Upper lobe of left lung (tissue), 6 donors: ENCODE data around the gene DDI2. TPM values are rescaled to one million over a fixed set of nuclear protein-coding genes. Genes with fewer than 3 reads are reported as not detected.
A peak's percentile ranks its signal among the peaks of the same experiment; 100 is the strongest.
"Not testable (repeated sequence)": the region's sequence is repeated elsewhere in the genome, so short reads cannot be mapped to it uniquely, and the experiment has no call there.

Experiments used
- ATAC-seq, 2 donors: fragments of 200-7000 bp; cut with Tn5 transposase; one replicate each; pipeline ENCODE4 v1.9.1; 2022; ENCODE audit warnings: mild to moderate bottlenecking in 2 of 2, moderate library complexity in 2 of 2; ENCODE audit not compliant: low FRiP score in 2 of 2
- DNase-seq, 2 donors: peaks; one replicate each; pipeline ENCODE4 v3.0.0-alpha.2; 2019 to 2020
- H3K27ac ChIP-seq, 4 donors: fragments of 200-600 bp; sonication (generic); one replicate each; pipeline ENCODE4 v1.5.1; 2016 to 2019
- H3K27me3 ChIP-seq, 4 donors: fragments of 200-600 bp; sonication (generic); one replicate each; pipeline ENCODE4 v1.5.1; 2017 to 2019
- H3K36me3 ChIP-seq, 4 donors: fragments of 200-600 bp; sonication (generic); one replicate each; pipeline ENCODE4 v1.5.1; 2016 to 2019
- H3K4me1 ChIP-seq, 4 donors: fragments of 200-600 bp; sonication (generic); one replicate each; pipeline ENCODE4 v1.5.1; 2018 to 2019
- H3K4me3 ChIP-seq, 4 donors: fragments of 200-600 bp; sonication (generic); one replicate each; pipeline ENCODE4 v1.5.1; 2017 to 2019; ENCODE audit warnings: mild to moderate bottlenecking in 2 of 4, moderate library complexity in 1 of 4
- H3K9me3 ChIP-seq, 4 donors: fragments of 200-600 bp; sonication (generic); one replicate each; pipeline ENCODE4 v1.5.1; 2018 to 2019
- CTCF ChIP-seq, 6 experiments: fragments of 450-650 bp in 4 of 6; fragments of 200-600 bp in 2 of 6; sonication (generic) in 2 of 6; IDR thresholded peaks; one replicate each; pipeline ENCODE4 v1.5.1; 2016 to 2019; ENCODE audit warnings: antibody characterized with exemption in 6 of 6
- EP300 ChIP-seq, 4 donors: sonication (generic); formaldehyde crosslinking; IDR thresholded peaks; one replicate each; pipeline ENCODE4 v1.5.1; 2017; ENCODE audit warnings: antibody characterized with exemption in 4 of 4, control low read depth in 2 of 4
- POLR2A ChIP-seq, 4 donors: fragments of 450-650 bp; IDR thresholded peaks; one replicate each; pipeline ENCODE4 v1.5.1; 2016 to 2017; ENCODE audit warnings: antibody characterized with exemption in 4 of 4, mild to moderate bottlenecking in 2 of 4
- POLR2AphosphoS5 ChIP-seq, 2 donors: sonication (generic); formaldehyde crosslinking; IDR thresholded peaks; one replicate each; pipeline ENCODE4 v1.5.1; 2017; ENCODE audit warnings: antibody characterized with exemption in 2 of 2
- WGBS, 2 donors: methylation state at CpG; one replicate each; pipeline ENCODE4 v1.1.5; 2017 to 2018; 5-methylcytosine and 5-hydroxymethylcytosine counted together
- total RNA-seq, 6 donors: library from RNA; depleted of rRNA in 4 of 6; stranded (reverse); fragments of >200 nt in 4 of 6; gene quantifications; one replicate each; pipeline versions ENCODE4 v1.1.0 to v1.2.1, GENCODE V29; 2016 to 2021
- donor health status: DM: no; HTN: no; CAD: no; lungs with moderate emphysema.
- donor health status: DM: no; HTN: yes; CAD: no; lungs with severe emphysema.

Gene DDI2
- total RNA-seq, 6 donors from 2014 or later, result 31.4 to 161 (median 46.1) TPM

- Histone ChIP-seq H3K4me1 (no peaks in the 10 kb centered on the region), H3K27ac (no peak overlapping the region), H3K9me3 (no peaks in the 10 kb centered on the region), H3K4me3 (no peak overlapping the region), H3K27me3 (no peaks in the 10 kb centered on the region), H3K36me3 (no peaks in the 10 kb centered on the region)
- no peak for DNase-seq
- no peak for ATAC-seq
- TF ChIP-seq POLR2AphosphoS5 (IDR thresholded peaks at IDR 0.05) (no peak), EP300 (IDR thresholded peaks at IDR 0.05) (no peak), CTCF (IDR thresholded peaks at IDR 0.05) (no peak), POLR2A (IDR thresholded peaks at IDR 0.05) (no peak)
- WGBS, 2 donors, result 73 to 78% methylated on average over 5 of the region's 5 CpGs
Measured at GRCh38 chr1:15592285-15592684, 25.0 kb upstream of the DDI2 start.

GRCh38 chr1:15595809-15596617 lies 21.2 kb upstream of the DDI2 start:
- whole genome bisulfite sequencing, 2 donors, result 84 to 90% methylated on average over 5 of the region's 5 CpGs
- no peak for ATAC-seq
- TF ChIP-seq CTCF (IDR thresholded peaks at IDR 0.05) (no peak), POLR2AphosphoS5 (IDR thresholded peaks at IDR 0.05) (no peak), EP300 (IDR thresholded peaks at IDR 0.05) (no peak), POLR2A (IDR thresholded peaks at IDR 0.05) (no peak)
- H3K27ac ChIP-seq, result no peak overlapping the region
- DNase-seq, result no peak
- no peak overlapping the region for H3K4me3 ChIP-seq
- no peaks in the 10 kb centered on the region for H3K9me3 ChIP-seq
- no peaks in the 10 kb centered on the region for H3K27me3 ChIP-seq
- H3K36me3 ChIP-seq, result no peaks in the 10 kb centered on the region
- H3K4me1 ChIP-seq, result no peaks in the 10 kb centered on the region

- Histone ChIP-seq H3K27me3 (no peaks in the 10 kb centered on the region), H3K9me3 (no peaks in the 10 kb centered on the region), H3K27ac (no peak overlapping the region), H3K4me1 (peaks cover 0 to 10% (median 8%) of the 10 kb centered on the region in 4 donors), H3K4me3 (no peak overlapping the region), H3K36me3 (no peaks in the 10 kb centered on the region)
- DNase-seq, result no peak
- TF ChIP-seq POLR2A (IDR thresholded peaks at IDR 0.05) (no peak), CTCF (IDR thresholded peaks at IDR 0.05) (no peak), EP300 (IDR thresholded peaks at IDR 0.05) (no peak), POLR2AphosphoS5 (IDR thresholded peaks at IDR 0.05) (no peak)
- no peak for ATAC-seq
- 49 to 71% methylated on average over 2 of the region's 2 CpGs for WGBS, 2 donors
Measured at GRCh38 chr1:15598436-15598835, 18.8 kb upstream of the DDI2 start.

GRCh38 chr1:15603050-15603965 lies 13.9 kb upstream of the DDI2 start:
- H3K36me3 ChIP-seq, result no peaks in the 10 kb centered on the region
- peak; percentile 97 to 99 for ATAC-seq
- TF ChIP-seq POLR2AphosphoS5 (IDR thresholded peaks at IDR 0.05) (peak; percentile 74 to 82), CTCF (IDR thresholded peaks at IDR 0.05) (peak in 1 of 6 experiments; percentile 10), EP300 (IDR thresholded peaks at IDR 0.05) (peak in 1 of 4 donors; percentile 3), POLR2A (IDR thresholded peaks at IDR 0.05) (peak in 3 of 4 donors; percentile 37 to 80 (median 73))

GRCh38 chr1:15603966-15604282 lies 13.3 kb upstream of the DDI2 start:
- not testable (repeated sequence) for H3K27me3 ChIP-seq, DNase-seq, H3K9me3 ChIP-seq, ATAC-seq, H3K36me3 ChIP-seq
- peak overlapping the region; percentile 30 to 98 (median 67) for H3K4me3 ChIP-seq
- H3K27ac ChIP-seq, result peak overlapping the region; percentile 71 to 86 (median 82)
- H3K4me1 ChIP-seq, result peaks cover 5 to 16% (median 10%) of the 10 kb centered on the region in 4 donors
- WGBS, 2 donors, result 64 to 81% methylated on average over 10 to 13 of the region's 13 CpGs

More at GRCh38 chr1:15603050-15603965, 13.9 kb upstream of the DDI2 start:
- Histone ChIP-seq H3K4me1 (peaks cover 5 to 16% (median 10%) of the 10 kb centered on the region in 4 donors), H3K4me3 (peak overlapping the region; percentile 56 to 98 (median 67)), H3K27me3 (no peaks in the 10 kb centered on the region), H3K27ac (peak overlapping the region; percentile 71 to 86 (median 82)), H3K9me3 (no peaks in the 10 kb centered on the region)
- WGBS, 2 donors, result 1 to 6% methylated on average over 24 to 37 of the region's 56 CpGs
- DNase-seq, result peak; percentile 98

DNA sequence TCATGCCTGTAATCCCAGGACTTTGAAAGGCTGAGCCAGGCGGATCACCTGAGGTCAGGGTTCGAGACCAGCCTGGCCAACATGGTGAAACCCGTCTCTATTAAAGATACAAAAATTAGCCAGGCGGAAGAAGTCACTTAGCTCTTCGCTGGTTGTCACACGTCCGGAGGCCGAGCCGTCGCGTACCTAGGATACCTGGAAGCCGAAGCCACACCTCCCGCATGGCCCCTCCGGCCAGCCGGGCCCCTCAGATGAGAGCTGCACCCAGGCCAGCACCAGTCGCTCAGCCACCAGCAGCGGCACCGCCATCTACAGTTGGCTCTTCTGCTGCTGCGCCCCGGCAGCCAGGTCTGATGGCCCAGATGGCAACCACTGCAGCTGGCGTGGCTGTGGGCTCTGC lies 12.9 kb upstream of the DDI2 start:
- DNase-seq, result peak in 1 of 2 donors; percentile 81
- WGBS, 2 donors, result 98% methylated on average over 12 to 17 of the region's 21 CpGs
- not testable (repeated sequence) for H3K9me3 ChIP-seq, H3K4me3 ChIP-seq, H3K36me3 ChIP-seq, ATAC-seq, H3K27me3 ChIP-seq
- H3K27ac ChIP-seq, result peak overlapping the region in 2 of 4 donors; percentile 84 to 86
- H3K4me1 ChIP-seq, result peaks cover 5 to 16% (median 10%) of the 10 kb centered on the region in 4 donors
